ENCODE measurements around the gene WDR27. TPM values are rescaled to one million over a fixed set of nuclear protein-coding genes. Genes with fewer than 3 reads are reported as not detected.
A peak's percentile ranks its signal among the peaks of the same experiment; 100 is the strongest.

WDR27 gene
- total and polyA plus RNA-seq, 11 donors = 2.2 to 12.3 (median 5.7) TPM

- ATAC-seq = no peak
- H3K4me3 ChIP-seq = no peak overlapping the region
These were observed 30.3 kb downstream of the WDR27 start for GRCh38 chr6:169671563-169671962.

GRCh38 chr6:169669889-169670288, 31.9 kb downstream of the WDR27 start:
- WGBS, 4 donors = 43 to 58% (median 51%) methylated on average over 7 of the region's 7 CpGs

More at GRCh38 chr6:169671563-169671962, 30.3 kb downstream of the WDR27 start:
- Histone ChIP-seq H3K4me1 (peaks cover 0 to 16% (median 2%) of the 10 kb centered on the region in 12 donors), H3K9me3 (peaks cover 0 to 8% (median 0%) of the 10 kb centered on the region in 12 donors), H3K27ac (no peak overlapping the region), H3K27me3 (no peaks in the 10 kb centered on the region), H3K36me3 (peaks cover 0 to 33% (median 14%) of the 10 kb centered on the region in 9 donors)
- 96 to 97% (median 97%) methylated on average over 5 of the region's 5 CpGs for WGBS, 4 donors
- intact Hi-C loops (cut with DNase I) = no loop called here
- TF ChIP-seq CTCF (IDR thresholded peaks at IDR 0.05) = no peak
- TF ChIP-seq POLR2A (IDR thresholded peaks at IDR 0.05) = no peak
- no peak for DNase-seq

GRCh38 chr6:169669147-169669546, 32.7 kb downstream of the WDR27 start:
- intact Hi-C loops (cut with DNase I) = no loop called here
- H3K27ac ChIP-seq = peak overlapping the region in 11 of 12 donors; percentile 16 to 77 (median 41)
- TF ChIP-seq POLR2A (IDR thresholded peaks at IDR 0.05) (no peak), CTCF (IDR thresholded peaks at IDR 0.05) (no peak)
- H3K9me3 ChIP-seq = peaks cover 0 to 3% (median 0%) of the 10 kb centered on the region in 12 donors
- ATAC-seq (no peak), DNase-seq (no peak)
- H3K4me3 ChIP-seq = no peak overlapping the region
- peaks cover 0 to 16% (median 2%) of the 10 kb centered on the region in 12 donors for H3K4me1 ChIP-seq
- peaks cover 0 to 51% (median 20%) of the 10 kb centered on the region in 9 donors for H3K36me3 ChIP-seq
- H3K27me3 ChIP-seq = no peaks in the 10 kb centered on the region
- 81 to 90% (median 85%) methylated on average over 6 of the region's 6 CpGs for WGBS, 4 donors

More at GRCh38 chr6:169669889-169670288, 31.9 kb downstream of the WDR27 start:
- peaks cover 0 to 47% (median 17%) of the 10 kb centered on the region in 9 donors for H3K36me3 ChIP-seq
- ATAC-seq (peak in 3 of 4 donors; percentile 69 to 93 (median 75)), DNase-seq (no peak)
- H3K4me3 ChIP-seq = no peak overlapping the region
- peaks cover 0 to 16% (median 2%) of the 10 kb centered on the region in 12 donors for H3K4me1 ChIP-seq
- intact Hi-C loops (cut with DNase I) = no loop called here
- TF ChIP-seq POLR2A (IDR thresholded peaks at IDR 0.05) (no peak), CTCF (IDR thresholded peaks at IDR 0.05) (no peak)
- H3K27me3 ChIP-seq = no peaks in the 10 kb centered on the region
- peak overlapping the region in 11 of 12 donors; percentile 16 to 77 (median 41) for H3K27ac ChIP-seq
- H3K9me3 ChIP-seq = peaks cover 0 to 8% (median 0%) of the 10 kb centered on the region in 12 donors

- DNase-seq = no peak
- Histone ChIP-seq H3K27ac (no peak overlapping the region), H3K36me3 (peaks cover 0 to 59% (median 27%) of the 10 kb centered on the region in 9 donors), H3K27me3 (no peaks in the 10 kb centered on the region), H3K4me3 (no peak overlapping the region), H3K9me3 (no peaks in the 10 kb centered on the region), H3K4me1 (peaks cover 0 to 16% (median 2%) of the 10 kb centered on the region in 12 donors)
- 91 to 96% (median 93%) methylated on average over 15 of the region's 15 CpGs for WGBS, 4 donors
- intact Hi-C loops (cut with DNase I) = no loop called here
- no peak for ATAC-seq
- no peak for TF ChIP-seq POLR2A (IDR thresholded peaks at IDR 0.05)
- no peak for TF ChIP-seq CTCF (IDR thresholded peaks at IDR 0.05)
These were observed 33.5 kb downstream of the WDR27 start for GRCh38 chr6:169668203-169668847.

All from heart left ventricle (tissue), 16 donors.